Stimulated activated CD4-positive, alpha-beta T cell treated with anti-CD3 and anti-CD28 coated beads, Interleukin-2, amount 100 ng/mL, for 4 hours (primary cell): ENCODE measurements around the gene D2HGDH.
"Not testable (repeated sequence)": the region's sequence is repeated elsewhere in the genome, so short reads cannot be mapped to it uniquely, and the experiment has no call there.

Experiments
- DNase-seq: peaks from one replicate; pipeline ENCODE4 v3.0.0-alpha.2; 2020; ENCODE audit warnings: low read depth

The D2HGDH gene

DNA sequence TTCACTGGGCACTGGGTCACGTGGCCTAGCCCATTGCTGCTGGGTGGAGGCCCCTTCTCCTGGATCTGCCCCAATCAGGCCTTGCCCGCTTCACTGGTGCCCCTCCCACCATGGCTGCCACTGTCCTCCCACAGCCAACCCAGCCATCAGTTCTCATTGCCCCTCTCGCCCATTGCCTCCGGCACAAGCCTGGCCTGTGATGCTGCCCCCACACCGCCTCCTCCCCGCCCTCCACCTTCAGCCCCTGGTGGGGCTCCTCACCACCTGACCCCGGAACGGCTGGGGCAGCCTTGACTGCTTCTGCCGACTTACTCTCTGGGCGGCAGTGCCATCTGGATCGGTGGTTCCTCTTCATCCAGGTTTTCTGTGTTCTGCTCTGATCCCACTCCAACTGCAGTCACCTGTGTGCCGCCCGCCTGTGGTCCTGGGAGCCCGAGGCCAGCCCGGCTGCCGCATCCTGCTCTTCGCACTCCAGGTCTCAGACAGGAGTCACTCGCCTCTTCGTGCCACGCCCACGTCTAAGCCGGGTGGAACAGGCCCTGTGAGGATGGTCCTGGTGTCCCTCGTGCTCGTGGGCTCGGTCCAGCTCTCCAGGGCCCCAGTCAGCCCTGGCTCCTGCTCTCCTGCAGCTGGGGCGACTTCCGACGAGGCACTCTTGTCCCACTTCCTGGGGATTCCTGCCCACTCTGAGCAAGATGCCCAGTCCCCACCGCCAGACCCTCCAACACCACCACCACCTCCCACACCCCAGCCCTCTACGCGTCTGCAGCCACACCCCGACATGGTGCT lies 14.2 kb downstream of the D2HGDH start:
- DNase-seq, result no peak

DNA sequence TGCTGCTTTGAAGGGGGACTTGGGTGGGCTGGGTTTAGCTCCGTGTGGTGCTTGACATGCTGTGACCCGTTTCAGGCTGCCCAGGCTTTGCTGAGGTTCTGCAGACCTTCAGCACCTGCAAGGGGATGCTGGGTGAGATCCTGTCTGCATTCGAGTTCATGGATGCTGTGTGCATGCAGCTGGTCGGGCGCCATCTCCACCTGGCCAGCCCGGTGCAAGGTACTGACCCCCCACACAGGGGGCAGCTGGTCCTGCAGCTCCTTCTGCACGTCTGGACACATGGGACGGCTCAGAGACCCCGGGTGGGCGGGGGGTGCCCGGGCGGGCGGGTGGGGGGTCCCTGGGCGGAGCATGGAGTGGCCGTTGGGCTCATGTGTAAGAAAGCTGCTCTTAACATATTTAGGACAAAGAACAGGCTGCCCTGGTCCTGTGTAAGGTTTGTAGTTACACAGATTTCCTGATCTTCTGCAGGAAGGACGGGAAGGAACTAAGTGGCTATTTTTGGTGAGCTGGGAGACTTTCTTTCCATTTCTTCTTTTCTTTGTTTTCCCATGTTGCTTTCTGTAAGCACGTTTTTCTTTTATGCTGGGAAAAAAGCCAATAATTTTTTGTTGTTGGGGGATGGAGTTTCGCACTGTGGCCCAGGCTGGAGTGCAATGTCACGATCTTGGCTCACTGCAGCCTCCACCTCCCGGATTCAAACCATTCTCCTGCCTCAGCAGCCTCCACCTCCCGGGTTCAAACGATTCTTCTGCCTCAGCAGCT lies 15.8 kb downstream of the D2HGDH start:
- no peak for DNase-seq

DNA sequence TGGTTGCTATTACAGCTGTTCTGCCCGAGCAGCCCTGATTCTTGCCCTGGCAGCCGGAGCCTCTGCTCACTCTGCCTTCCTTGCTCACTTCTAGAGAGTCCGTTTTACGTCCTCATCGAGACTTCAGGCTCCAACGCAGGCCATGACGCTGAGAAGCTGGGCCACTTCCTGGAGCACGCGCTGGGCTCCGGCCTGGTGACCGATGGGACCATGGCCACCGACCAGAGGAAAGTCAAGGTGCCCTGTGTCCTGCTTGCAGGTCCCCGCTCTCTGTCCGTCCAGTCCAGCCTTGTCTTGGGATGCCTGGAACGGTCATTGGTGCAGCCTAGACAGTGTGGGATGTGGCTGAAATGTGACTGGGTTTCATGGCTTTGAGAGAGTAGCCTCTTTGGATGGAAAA lies 16.7 kb downstream of the D2HGDH start:
- no peak for DNase-seq

DNA sequence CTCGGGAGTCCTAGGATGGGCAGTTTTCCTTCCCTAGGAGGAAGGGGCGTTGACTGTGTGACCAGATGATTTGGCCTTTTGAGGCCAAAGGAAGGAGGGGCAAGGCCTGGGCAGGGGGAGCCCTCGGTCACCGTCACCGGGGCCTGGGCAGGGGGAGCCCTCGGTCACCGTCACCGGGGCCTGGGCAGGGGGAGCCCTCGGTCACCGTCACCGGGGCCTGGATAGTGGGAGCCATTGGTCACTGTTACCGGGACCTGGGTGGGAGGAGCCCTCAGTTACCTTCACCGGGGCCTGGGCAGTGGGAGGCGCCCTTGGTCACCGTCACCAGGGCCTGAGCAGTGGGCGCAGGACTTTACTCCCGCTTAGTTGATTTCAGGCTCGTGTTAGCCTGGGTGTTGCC lies 17.3 kb downstream of the D2HGDH start:
- no peak for DNase-seq

DNA sequence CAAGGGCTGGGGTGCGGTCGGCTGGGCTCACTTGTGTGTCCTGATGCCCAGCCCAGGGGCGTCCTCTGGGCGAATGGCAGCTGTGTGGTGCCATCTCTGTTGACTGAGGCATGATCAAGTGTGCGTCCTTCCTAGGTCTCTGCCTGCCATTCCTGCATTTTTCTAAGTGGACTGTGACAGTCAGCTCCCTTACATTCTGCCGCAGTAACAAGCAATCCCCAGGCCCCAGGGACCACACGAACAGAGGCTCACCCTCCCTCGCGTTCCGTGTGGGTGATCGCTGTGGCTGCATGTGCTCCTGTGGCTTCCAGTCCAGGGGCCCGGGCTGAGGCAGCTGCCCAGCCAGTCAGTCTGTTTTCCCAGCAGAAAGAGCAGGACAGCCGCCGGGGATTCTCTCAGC lies 17.8 kb downstream of the D2HGDH start:
- no peak for DNase-seq

DNA sequence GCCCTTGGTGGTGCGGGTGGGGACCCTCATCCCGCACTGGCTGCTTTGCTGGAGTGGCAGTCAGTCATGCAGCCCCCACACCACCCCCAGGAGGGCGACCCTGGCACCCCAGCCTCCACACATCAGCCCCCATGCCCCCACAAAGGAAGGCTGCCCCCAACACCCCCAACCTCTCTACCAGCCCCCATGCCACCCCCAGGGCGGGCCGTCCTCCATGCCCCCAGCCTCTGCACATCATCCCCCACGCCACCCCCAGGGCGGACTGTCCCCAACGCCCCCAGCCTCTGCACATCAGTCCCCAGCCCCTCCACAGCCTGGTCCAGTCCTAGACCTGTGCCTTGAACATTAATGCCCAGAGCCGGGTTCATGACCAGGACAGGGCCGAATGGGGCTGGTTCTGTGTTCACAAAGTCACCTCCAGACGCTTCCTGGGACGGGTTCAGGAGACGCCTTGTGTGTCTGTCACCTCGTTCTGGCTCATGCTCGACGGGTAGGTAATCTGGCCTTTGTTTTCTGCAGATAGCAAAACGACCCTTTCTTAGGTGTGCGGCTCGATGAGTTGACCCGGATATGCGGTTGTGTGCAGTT lies 18.4 kb downstream of the D2HGDH start:
- DNase-seq, result no peak

DNA sequence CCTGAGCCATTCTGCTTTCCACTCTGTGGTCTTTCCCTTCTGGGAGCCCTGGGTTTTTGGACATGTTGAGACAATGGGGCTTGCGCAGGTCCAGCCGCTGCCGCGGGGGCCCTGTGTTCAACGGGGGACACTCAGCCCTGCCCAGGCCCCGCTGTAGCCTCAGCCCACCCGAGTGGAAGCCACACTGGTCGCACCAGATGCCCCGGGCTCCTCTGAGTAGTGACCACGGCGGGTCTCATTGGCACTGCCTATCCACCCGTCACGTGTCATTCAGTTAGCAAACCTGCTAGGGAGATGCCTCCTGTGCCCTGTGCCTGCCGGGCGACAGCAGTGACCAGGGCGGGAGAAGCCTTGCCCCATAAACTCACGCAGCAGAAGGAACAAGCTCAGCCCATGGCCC lies 19.1 kb downstream of the D2HGDH start:
- DNase-seq, result no peak

- DNase-seq, result no peak
Observed at GRCh38 chr2:241754042-241754441, 19.6 kb downstream of the D2HGDH start.

- no peak for DNase-seq
Observed at GRCh38 chr2:241755166-241755565, 20.7 kb downstream of the D2HGDH start.

DNA sequence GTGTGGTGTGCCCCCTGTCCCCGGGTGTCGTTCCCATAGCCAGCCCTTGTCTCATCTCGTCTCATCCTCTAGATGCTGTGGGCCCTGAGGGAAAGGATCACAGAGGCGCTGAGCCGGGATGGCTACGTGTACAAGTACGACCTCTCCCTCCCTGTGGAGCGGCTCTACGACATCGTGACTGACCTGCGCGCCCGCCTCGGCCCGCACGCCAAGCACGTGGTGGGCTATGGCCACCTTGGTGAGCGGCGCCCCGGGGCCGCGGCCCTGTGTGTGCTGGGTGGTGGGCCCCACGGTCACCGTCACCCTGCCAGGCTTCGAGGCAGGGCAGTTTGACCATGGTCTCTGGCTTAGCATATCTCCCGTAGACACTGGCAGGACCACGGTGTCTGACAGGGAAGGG lies 21.3 kb downstream of the D2HGDH start:
- DNase-seq, result no peak

DNA sequence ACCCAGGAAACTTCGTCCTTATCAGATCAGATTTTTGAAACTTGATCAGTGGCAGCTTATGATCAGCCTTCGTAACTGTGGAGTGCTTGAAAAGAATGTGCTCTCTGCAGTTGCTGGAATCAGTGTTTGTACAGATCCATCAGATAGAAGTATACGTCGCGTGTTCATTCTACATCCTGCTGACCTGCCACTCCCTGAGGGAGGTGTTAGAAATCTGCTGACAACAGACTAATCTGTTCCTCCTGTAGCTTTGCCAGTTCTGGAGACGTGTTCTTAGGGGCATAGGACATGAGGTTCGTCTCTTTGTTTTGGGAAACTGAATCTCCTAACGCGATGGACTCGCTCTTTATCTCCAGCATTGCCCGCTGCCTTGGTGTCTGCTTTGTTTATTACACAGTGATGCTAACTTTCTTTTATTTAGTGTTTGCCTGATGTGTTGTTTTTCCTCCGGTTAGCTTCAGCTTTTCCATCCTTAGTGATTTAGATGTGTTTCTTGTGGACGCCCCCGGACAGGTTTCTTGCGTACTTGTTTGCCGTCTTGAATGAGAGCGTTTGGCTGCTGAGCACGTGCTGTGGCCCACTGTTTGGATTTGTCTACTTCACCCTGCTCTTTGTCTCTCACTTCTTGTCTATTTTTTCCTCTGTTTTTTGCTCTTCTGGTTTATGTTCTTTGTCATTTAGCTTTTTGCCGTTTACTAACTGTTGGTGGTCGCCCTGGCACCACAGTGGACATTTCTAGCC lies 24.8 kb downstream of the D2HGDH start:
- no peak for DNase-seq

GRCh38 chr2:241759893-241760292 lies 25.5 kb downstream of the D2HGDH start:
- not testable (repeated sequence) for DNase-seq

- DNase-seq, result no peak
Observed at GRCh38 chr2:241760301-241760771, 25.9 kb downstream of the D2HGDH start.

- no peak for DNase-seq
Observed at GRCh38 chr2:241762321-241762932, 28.0 kb downstream of the D2HGDH start.

GRCh38 chr2:241762933-241763369 lies 28.5 kb downstream of the D2HGDH start:
- DNase-seq, result no peak

DNA sequence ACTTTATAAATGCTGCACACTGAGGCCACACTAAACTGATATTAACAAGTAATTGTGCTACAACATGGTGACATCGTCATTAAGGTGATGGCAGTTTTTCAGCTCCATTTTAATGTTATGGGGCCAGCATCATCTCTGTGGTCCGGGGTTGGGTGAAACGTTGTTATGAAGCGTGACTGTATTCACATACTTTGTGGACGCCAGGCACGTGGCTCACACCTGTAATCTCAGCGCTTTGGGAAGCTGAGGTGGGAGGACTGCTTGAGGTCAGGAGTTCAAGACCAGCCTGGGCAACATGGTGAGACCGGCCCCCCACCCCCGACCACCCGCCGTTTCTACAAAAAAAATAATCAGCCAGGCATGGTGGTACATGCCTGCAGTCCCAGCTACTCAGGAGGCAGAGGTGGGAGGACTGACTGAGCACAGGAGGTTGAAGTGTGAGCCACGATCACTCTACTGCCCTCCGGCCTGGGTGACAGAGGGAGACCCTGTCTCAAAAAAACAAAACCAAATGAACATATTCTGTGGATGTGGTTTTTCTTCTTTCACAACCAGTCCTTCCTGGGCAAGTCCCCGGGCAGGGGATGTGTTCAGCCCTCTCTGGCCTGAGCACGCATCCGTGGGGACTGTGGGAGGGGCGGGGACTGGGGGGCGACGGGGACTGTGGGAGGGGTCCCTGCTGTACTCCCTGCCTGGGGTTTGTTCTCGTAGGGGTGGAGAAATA lies 29.3 kb downstream of the D2HGDH start:
- DNase-seq, result no peak

- DNase-seq, result no peak
Observed at GRCh38 chr2:241764275-241765241, 30.1 kb downstream of the D2HGDH start.

- DNase-seq, result no peak
Observed at GRCh38 chr2:241767464-241768250, 33.2 kb downstream of the D2HGDH start.

GRCh38 chr2:241768251-241768711 lies 33.9 kb downstream of the D2HGDH start:
- DNase-seq, result no peak
